Panc1 (cell line): ENCODE results near the gene ATF7. TPM values are rescaled to one million over a fixed set of nuclear protein-coding genes. Genes with fewer than 3 reads are reported as not detected.

Experiments used
- ATAC-seq: fragments of 200-7000 bp; cut with Tn5 transposase; 2 replicates; pipeline ENCODE4 v1.9.1; 2020; ENCODE audit warnings: mild to moderate bottlenecking, moderate library complexity
- BruUV-seq: library from RNA; stranded (reverse); fragments of 400-500 nt; replicated peaks from 2 replicates; lab custom pipeline; 2021; lab: Mats Ljungman, UMichigan
- CTCF ChIA-PET: fragments of 300-600 bp; sonication (Branson Sonifier 250); formaldehyde crosslinking; loops from one replicate; lab custom pipeline; 2022; ENCODE audit warnings: antibody characterized with exemption; lab: Charles Lee
- POLR2A ChIA-PET: fragments of 300-600 bp; sonication (Branson Sonifier 250); formaldehyde crosslinking; loops from one replicate; lab custom pipeline; 2022; ENCODE audit warnings: antibody characterized with exemption; lab: Charles Lee
- DNase-seq: peaks from one replicate; pipeline ENCODE4 v3.0.0-alpha.2; 2010; ENCODE audit warnings: low read depth, low spot score
- H3K27ac ChIP-seq: 2 replicates; pipeline ENCODE4 v1.5.1; 2011; ENCODE audit warnings: mild to moderate bottlenecking, low read length, inconsistent platforms
- H3K27me3 ChIP-seq: fragments of 200-500 bp; sonication (Bioruptor generic); 2 replicates; pipeline ENCODE4 v1.6.0; 2014; ENCODE audit warnings: low read length, inconsistent platforms; ENCODE audit not compliant: control insufficient read depth, insufficient read depth
- H3K36me3 ChIP-seq: fragments of 200-500 bp; sonication (Bioruptor generic); 2 replicates; pipeline ENCODE4 v1.5.1; 2014; ENCODE audit warnings: inconsistent platforms, mild to moderate bottlenecking, low read length, moderate library complexity; ENCODE audit not compliant: control insufficient read depth, insufficient read depth
- H3K4me1 ChIP-seq: 2 replicates; pipeline ENCODE4 v1.5.1; 2011; ENCODE audit warnings: inconsistent platforms, mild to moderate bottlenecking, low read length, moderate library complexity; ENCODE audit not compliant: control insufficient read depth, insufficient read depth
- H3K4me3 ChIP-seq, 2 experiments: 2 replicates each; pipeline ENCODE4 v1.5.1; 2011 to 2012; ENCODE audit warnings: low read depth in 2 of 2, low read length in 2 of 2, mild to moderate bottlenecking in 2 of 2, inconsistent platforms in 1 of 2, moderate library complexity in 1 of 2
- H3K9me3 ChIP-seq: fragments of 200-500 bp; sonication (Bioruptor generic); 2 replicates; pipeline ENCODE4 v1.5.1; 2014; ENCODE audit warnings: low read depth, mild to moderate bottlenecking, inconsistent platforms, low read length, moderate library complexity; ENCODE audit not compliant: control insufficient read depth, insufficient read depth
- POLR2AphosphoS5 ChIP-seq: IDR thresholded peaks from 2 replicates; pipeline ENCODE4 v1.6.1; 2012; ENCODE audit warnings: mild to moderate bottlenecking, low read depth, low read length, moderate library complexity
- SIN3A ChIP-seq: IDR thresholded peaks from 2 replicates; pipeline ENCODE4 v1.6.1; 2012; ENCODE audit warnings: low read depth, mild to moderate bottlenecking, low read length, moderate library complexity, borderline replicate concordance; ENCODE audit not compliant: insufficient read depth
- TCF7L2 ChIP-seq: IDR thresholded peaks from 2 replicates; pipeline ENCODE4 v1.6.1; 2011; ENCODE audit warnings: mild to moderate bottlenecking, low read depth, low read length, inconsistent platforms
- in situ Hi-C: cut with HindIII; loops from 2 replicates; pipeline ENCODE4 v1.10.0; 2016; ENCODE audit warnings: low sequenced_read_pairs, low pct_unique_long_range_greater_than_20kb
- intact Hi-C: fragments of 100-400 bp; cut with micrococcal nuclease; formaldehyde crosslinking; loops from one replicate; pipeline ENCODE4 v1.10.0; 2022; ENCODE audit not compliant: unreplicated experiment
- total RNA-seq: library from RNA; stranded (reverse); gene quantifications from one replicate; pipeline ENCODE4 v1.2.1, GENCODE V29; 2021; ENCODE audit not compliant: unreplicated experiment
- TF ChIP-seq, protein P1 (sequence below), 2 experiments: IDR thresholded peaks; 2 replicates each; pipeline ENCODE4 v1.6.1; 2011 to 2012; ENCODE audit warnings: low read depth in 2 of 2, control low read depth in 1 of 2, low read length in 1 of 2, mild to moderate bottlenecking in 1 of 2, moderate library complexity in 1 of 2; ENCODE audit not compliant: insufficient read depth in 1 of 2
- TF ChIP-seq, protein P2 (sequence below): fragments of 450-650 bp; IDR thresholded peaks from 2 replicates; pipeline ENCODE4 v1.5.1; 2017; ENCODE audit warnings: mild to moderate bottlenecking

ATF7 gene
- total RNA-seq, 1 experiment from 2014 or later: 29.5 TPM

DNA sequence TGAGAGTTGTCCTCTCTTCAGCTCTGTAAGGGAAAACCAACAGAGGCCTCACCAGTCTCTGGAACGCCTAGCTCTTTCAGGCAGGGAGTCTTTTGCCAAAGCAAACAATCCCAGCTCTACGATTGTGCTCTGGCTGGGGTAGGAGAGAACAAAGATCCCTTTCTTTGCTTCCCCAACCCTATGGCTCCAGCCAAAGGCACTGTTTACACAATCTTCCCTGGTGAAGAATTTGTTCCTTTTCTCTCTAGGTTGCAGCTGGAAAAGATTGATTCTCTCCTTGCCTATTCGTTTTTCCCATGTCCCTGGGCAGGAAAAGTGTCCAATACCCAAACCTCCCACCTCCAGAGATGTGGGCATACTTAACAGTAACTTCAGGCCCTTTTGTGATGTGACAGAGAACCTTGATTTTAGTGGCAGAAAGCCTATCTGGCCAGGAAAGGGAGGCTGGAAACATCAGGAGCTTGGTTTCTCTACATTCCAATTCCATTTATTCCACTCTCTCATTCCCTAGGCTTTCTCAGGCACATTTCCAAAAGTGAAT lies 32.9 kb upstream of the ATF7 start:
- in situ Hi-C loops: no loop called here
- H3K9me3 ChIP-seq: no peaks in the 10 kb centered on the region
- H3K4me1 ChIP-seq: peaks cover 33% of the 10 kb centered on the region
- intact Hi-C loops: no loop called here
- no TSS peak for BruUV-seq
- H3K4me3 ChIP-seq: peak overlapping the region in 1 of 2 experiments; percentile 35; a peak in 2 of 4 replicates
- no peaks in the 10 kb centered on the region for H3K36me3 ChIP-seq
- H3K27me3 ChIP-seq: no peaks in the 10 kb centered on the region
- DNase-seq (peak; percentile 38), ATAC-seq (peak; percentile 99)
- peak overlapping the region; percentile 99 for H3K27ac ChIP-seq
- CTCF ChIA-PET: interaction anchor here (0.5 to 1.5 kb wide), 3 partner anchors 17 to 115 kb away, joined by 4 to 6 read pairs (median 6); partner anchors contain the start of gene ATP5MC2
- TF ChIP-seq TCF7L2 (peak; percentile 68), POLR2AphosphoS5 (peak; percentile 78), SIN3A (no peak)
- TF ChIP-seq, protein P1, sequence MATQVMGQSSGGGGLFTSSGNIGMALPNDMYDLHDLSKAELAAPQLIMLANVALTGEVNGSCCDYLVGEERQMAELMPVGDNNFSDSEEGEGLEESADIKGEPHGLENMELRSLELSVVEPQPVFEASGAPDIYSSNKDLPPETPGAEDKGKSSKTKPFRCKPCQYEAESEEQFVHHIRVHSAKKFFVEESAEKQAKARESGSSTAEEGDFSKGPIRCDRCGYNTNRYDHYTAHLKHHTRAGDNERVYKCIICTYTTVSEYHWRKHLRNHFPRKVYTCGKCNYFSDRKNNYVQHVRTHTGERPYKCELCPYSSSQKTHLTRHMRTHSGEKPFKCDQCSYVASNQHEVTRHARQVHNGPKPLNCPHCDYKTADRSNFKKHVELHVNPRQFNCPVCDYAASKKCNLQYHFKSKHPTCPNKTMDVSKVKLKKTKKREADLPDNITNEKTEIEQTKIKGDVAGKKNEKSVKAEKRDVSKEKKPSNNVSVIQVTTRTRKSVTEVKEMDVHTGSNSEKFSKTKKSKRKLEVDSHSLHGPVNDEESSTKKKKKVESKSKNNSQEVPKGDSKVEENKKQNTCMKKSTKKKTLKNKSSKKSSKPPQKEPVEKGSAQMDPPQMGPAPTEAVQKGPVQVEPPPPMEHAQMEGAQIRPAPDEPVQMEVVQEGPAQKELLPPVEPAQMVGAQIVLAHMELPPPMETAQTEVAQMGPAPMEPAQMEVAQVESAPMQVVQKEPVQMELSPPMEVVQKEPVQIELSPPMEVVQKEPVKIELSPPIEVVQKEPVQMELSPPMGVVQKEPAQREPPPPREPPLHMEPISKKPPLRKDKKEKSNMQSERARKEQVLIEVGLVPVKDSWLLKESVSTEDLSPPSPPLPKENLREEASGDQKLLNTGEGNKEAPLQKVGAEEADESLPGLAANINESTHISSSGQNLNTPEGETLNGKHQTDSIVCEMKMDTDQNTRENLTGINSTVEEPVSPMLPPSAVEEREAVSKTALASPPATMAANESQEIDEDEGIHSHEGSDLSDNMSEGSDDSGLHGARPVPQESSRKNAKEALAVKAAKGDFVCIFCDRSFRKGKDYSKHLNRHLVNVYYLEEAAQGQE (IDR thresholded peaks at IDR 0.05; ENCODE audit: insufficient read depth in 1 of 2, low read depth in 2 of 2, low read length in 1 of 2): peak; percentile 8 to 38; a peak in 1 of 4 replicates
- TF ChIP-seq, protein P2, sequence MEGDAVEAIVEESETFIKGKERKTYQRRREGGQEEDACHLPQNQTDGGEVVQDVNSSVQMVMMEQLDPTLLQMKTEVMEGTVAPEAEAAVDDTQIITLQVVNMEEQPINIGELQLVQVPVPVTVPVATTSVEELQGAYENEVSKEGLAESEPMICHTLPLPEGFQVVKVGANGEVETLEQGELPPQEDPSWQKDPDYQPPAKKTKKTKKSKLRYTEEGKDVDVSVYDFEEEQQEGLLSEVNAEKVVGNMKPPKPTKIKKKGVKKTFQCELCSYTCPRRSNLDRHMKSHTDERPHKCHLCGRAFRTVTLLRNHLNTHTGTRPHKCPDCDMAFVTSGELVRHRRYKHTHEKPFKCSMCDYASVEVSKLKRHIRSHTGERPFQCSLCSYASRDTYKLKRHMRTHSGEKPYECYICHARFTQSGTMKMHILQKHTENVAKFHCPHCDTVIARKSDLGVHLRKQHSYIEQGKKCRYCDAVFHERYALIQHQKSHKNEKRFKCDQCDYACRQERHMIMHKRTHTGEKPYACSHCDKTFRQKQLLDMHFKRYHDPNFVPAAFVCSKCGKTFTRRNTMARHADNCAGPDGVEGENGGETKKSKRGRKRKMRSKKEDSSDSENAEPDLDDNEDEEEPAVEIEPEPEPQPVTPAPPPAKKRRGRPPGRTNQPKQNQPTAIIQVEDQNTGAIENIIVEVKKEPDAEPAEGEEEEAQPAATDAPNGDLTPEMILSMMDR: no peak
- POLR2A ChIA-PET: no interaction called here

DNA sequence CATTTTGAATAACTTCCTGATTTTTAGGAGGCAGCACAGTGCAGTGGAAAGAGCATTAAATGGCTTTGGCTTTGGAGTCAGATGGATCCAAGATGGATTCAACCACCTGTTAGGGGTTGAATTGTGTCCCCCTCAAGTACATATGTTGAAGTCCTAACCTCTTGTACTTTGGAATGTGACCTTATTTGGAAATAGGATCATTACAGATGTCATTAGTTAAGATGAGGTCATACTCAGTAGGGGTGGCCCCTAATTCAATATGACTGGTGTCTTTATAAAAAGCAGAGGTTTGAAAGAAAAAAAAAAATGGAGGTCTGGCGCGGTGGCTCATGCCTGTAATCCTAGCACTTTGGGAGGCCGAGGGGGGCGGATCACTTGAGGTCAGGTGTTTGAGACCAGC lies 30.9 kb upstream of the ATF7 start:
- H3K27ac ChIP-seq: peak overlapping the region; percentile 99
- intact Hi-C loops: no loop called here
- no peak for DNase-seq
- ChIA-PET CTCF (interaction anchor here (0.7 kb wide), 1 partner anchor 13 kb away, joined by 10 read pairs; no protein-coding TSS in a partner anchor), POLR2A (no interaction called here)
- no TSS peak for BruUV-seq
- no peaks in the 10 kb centered on the region for H3K27me3 ChIP-seq
- TF ChIP-seq, protein P1 (IDR thresholded peaks at IDR 0.05; ENCODE audit: insufficient read depth in 1 of 2, low read depth in 2 of 2, low read length in 1 of 2): no peak
- TF ChIP-seq, protein P2: no peak
- no peak for TF ChIP-seq POLR2AphosphoS5
- no peak for TF ChIP-seq SIN3A
- TF ChIP-seq TCF7L2: no peak
- ATAC-seq: no peak
- no peak overlapping the region for H3K4me3 ChIP-seq
- H3K36me3 ChIP-seq: no peaks in the 10 kb centered on the region
- in situ Hi-C loops: no loop called here
- no peaks in the 10 kb centered on the region for H3K9me3 ChIP-seq
- H3K4me1 ChIP-seq: peaks cover 36% of the 10 kb centered on the region
